Measurements from ENCODE around the gene CRHR1.

The CRHR1 gene

GRCh38 chr17:45836047-45837044 lies 52.2 kb downstream of the CRHR1 start:
- H3K4me1 ChIP-seq (ENCODE audit: control extremely low read depth in 1 of 4, control insufficient read depth in 4 of 4, insufficient read depth in 4 of 4, low read length in 3 of 4): no peaks in the 10 kb centered on the region
- CTCF ChIA-PET: interaction anchor here (0.6 to 2.6 kb wide), 8 partner anchors 9 to 196 kb away, joined by 3 to 13 read pairs (median 4); no protein-coding TSS in a partner anchor
- no peak for DNase-seq
- no peaks in the 10 kb centered on the region for H3K27me3 ChIP-seq (replicated peaks in 2 of 5; ENCODE audit: control insufficient read depth in 4 of 5, insufficient read depth in 5 of 5, low read length in 4 of 5)
- no peaks in the 10 kb centered on the region for H3K9me3 ChIP-seq (ENCODE audit: control extremely low read depth in 1 of 5, control insufficient read depth in 4 of 5, insufficient read depth in 2 of 5, low read depth in 1 of 5, low read length in 4 of 5)
- H3K4me3 ChIP-seq (ENCODE audit: control insufficient read depth in 1 of 7, extremely low read depth in 1 of 7, insufficient read depth in 4 of 7, low read depth in 2 of 7, low read length in 6 of 7): no peak overlapping the region
- no peak overlapping the region for H3K27ac ChIP-seq (ENCODE audit: insufficient read depth in 1 of 2, low read depth in 1 of 2, low read length in 2 of 2, poor library complexity in 1 of 2, severe bottlenecking in 2 of 2)
- POLR2A ChIA-PET: no interaction called here
- 86% methylated on average over 16 of the region's 20 CpGs for WGBS (ENCODE audit: insufficient coverage)
- no peaks in the 10 kb centered on the region for H3K36me3 ChIP-seq (ENCODE audit: control insufficient read depth in 4 of 4, insufficient read depth in 4 of 4, low read length in 3 of 4)

GRCh38 chr17:45837187-45837586 lies 53.1 kb downstream of the CRHR1 start:
- Histone ChIP-seq H3K27ac (ENCODE audit: insufficient read depth in 1 of 2, low read depth in 1 of 2, low read length in 2 of 2, poor library complexity in 1 of 2, severe bottlenecking in 2 of 2) (no peak overlapping the region), H3K4me1 (ENCODE audit: control extremely low read depth in 1 of 4, control insufficient read depth in 4 of 4, insufficient read depth in 4 of 4, low read length in 3 of 4) (peaks cover 0 to 3% (median 0%) of the 10 kb centered on the region in 4 experiments), H3K27me3 (replicated peaks in 2 of 5; ENCODE audit: control insufficient read depth in 4 of 5, insufficient read depth in 5 of 5, low read length in 4 of 5) (no peaks in the 10 kb centered on the region), H3K9me3 (ENCODE audit: control extremely low read depth in 1 of 5, control insufficient read depth in 4 of 5, insufficient read depth in 2 of 5, low read depth in 1 of 5, low read length in 4 of 5) (no peaks in the 10 kb centered on the region), H3K4me3 (ENCODE audit: control insufficient read depth in 1 of 7, extremely low read depth in 1 of 7, insufficient read depth in 4 of 7, low read depth in 2 of 7, low read length in 6 of 7) (no peak overlapping the region), H3K36me3 (ENCODE audit: control insufficient read depth in 4 of 4, insufficient read depth in 4 of 4, low read length in 3 of 4) (no peaks in the 10 kb centered on the region)
- CTCF ChIA-PET: interaction anchor here (1.0 to 3.7 kb wide), 6 partner anchors 10 to 197 kb away, joined by 3 to 14 read pairs (median 4); no protein-coding TSS in a partner anchor
- WGBS (ENCODE audit: insufficient coverage): 71% methylated on average over 9 of the region's 10 CpGs
- POLR2A ChIA-PET: no interaction called here
- DNase-seq: no peak

- POLR2A ChIA-PET: no interaction called here
- H3K36me3 ChIP-seq (ENCODE audit: control insufficient read depth in 4 of 4, insufficient read depth in 4 of 4, low read length in 3 of 4): no peaks in the 10 kb centered on the region
- CTCF ChIA-PET: interaction anchor here (1.0 to 3.7 kb wide), 4 partner anchors 10 to 197 kb away, joined by 3 to 14 read pairs (median 5); no protein-coding TSS in a partner anchor
- no peak for DNase-seq
- H3K4me1 ChIP-seq (ENCODE audit: control extremely low read depth in 1 of 4, control insufficient read depth in 4 of 4, insufficient read depth in 4 of 4, low read length in 3 of 4): peaks cover 0 to 3% (median 0%) of the 10 kb centered on the region in 4 experiments
- no peaks in the 10 kb centered on the region for H3K27me3 ChIP-seq (replicated peaks in 2 of 5; ENCODE audit: control insufficient read depth in 4 of 5, insufficient read depth in 5 of 5, low read length in 4 of 5)
- H3K9me3 ChIP-seq (ENCODE audit: control extremely low read depth in 1 of 5, control insufficient read depth in 4 of 5, insufficient read depth in 2 of 5, low read depth in 1 of 5, low read length in 4 of 5): no peaks in the 10 kb centered on the region
- 96% methylated on average over 9 of the region's 9 CpGs for WGBS (ENCODE audit: insufficient coverage)
- no peak overlapping the region for H3K4me3 ChIP-seq (ENCODE audit: control insufficient read depth in 1 of 7, extremely low read depth in 1 of 7, insufficient read depth in 4 of 7, low read depth in 2 of 7, low read length in 6 of 7)
- no peak overlapping the region for H3K27ac ChIP-seq (ENCODE audit: insufficient read depth in 1 of 2, low read depth in 1 of 2, low read length in 2 of 2, poor library complexity in 1 of 2, severe bottlenecking in 2 of 2)
Observed at GRCh38 chr17:45837603-45838002, 53.5 kb downstream of the CRHR1 start.

- 93% methylated on average over 8 of the region's 8 CpGs for whole genome bisulfite sequencing (ENCODE audit: insufficient coverage)
- POLR2A ChIA-PET: no interaction called here
Observed at GRCh38 chr17:45838751-45839295, 54.7 kb downstream of the CRHR1 start.

GRCh38 chr17:45839442-45839841 lies 55.3 kb downstream of the CRHR1 start:
- Histone ChIP-seq H3K4me3 (ENCODE audit: control insufficient read depth in 1 of 7, extremely low read depth in 1 of 7, insufficient read depth in 4 of 7, low read depth in 2 of 7, low read length in 6 of 7) (no peak overlapping the region), H3K4me1 (ENCODE audit: control extremely low read depth in 1 of 4, control insufficient read depth in 4 of 4, insufficient read depth in 4 of 4, low read length in 3 of 4) (peaks cover 0 to 3% (median 0%) of the 10 kb centered on the region in 4 experiments), H3K27ac (ENCODE audit: insufficient read depth in 1 of 2, low read depth in 1 of 2, low read length in 2 of 2, poor library complexity in 1 of 2, severe bottlenecking in 2 of 2) (no peak overlapping the region), H3K9me3 (ENCODE audit: control extremely low read depth in 1 of 5, control insufficient read depth in 4 of 5, insufficient read depth in 2 of 5, low read depth in 1 of 5, low read length in 4 of 5) (no peaks in the 10 kb centered on the region), H3K27me3 (replicated peaks in 2 of 5; ENCODE audit: control insufficient read depth in 4 of 5, insufficient read depth in 5 of 5, low read length in 4 of 5) (no peaks in the 10 kb centered on the region), H3K36me3 (ENCODE audit: control insufficient read depth in 4 of 4, insufficient read depth in 4 of 4, low read length in 3 of 4) (no peaks in the 10 kb centered on the region)
- ChIA-PET POLR2A (no interaction called here), CTCF (interaction anchor here (1.1 to 3.7 kb wide), 3 partner anchors 8 to 199 kb away, joined by 3 to 14 read pairs (median 3); partner anchors contain the start of gene CRHR1)
- WGBS (ENCODE audit: insufficient coverage): 88% methylated on average over 4 of the region's 4 CpGs
- DNase-seq: no peak

More at GRCh38 chr17:45838751-45839295, 54.7 kb downstream of the CRHR1 start:
- CTCF ChIA-PET: interaction anchor here (1.2 to 3.7 kb wide), 2 partner anchors 55 to 198 kb away, joined by 3 to 14 read pairs; partner anchors contain the start of gene CRHR1
- Histone ChIP-seq H3K4me3 (ENCODE audit: control insufficient read depth in 1 of 7, extremely low read depth in 1 of 7, insufficient read depth in 4 of 7, low read depth in 2 of 7, low read length in 6 of 7) (no peak overlapping the region), H3K27ac (ENCODE audit: insufficient read depth in 1 of 2, low read depth in 1 of 2, low read length in 2 of 2, poor library complexity in 1 of 2, severe bottlenecking in 2 of 2) (no peak overlapping the region), H3K36me3 (ENCODE audit: control insufficient read depth in 4 of 4, insufficient read depth in 4 of 4, low read length in 3 of 4) (no peaks in the 10 kb centered on the region), H3K27me3 (replicated peaks in 2 of 5; ENCODE audit: control insufficient read depth in 4 of 5, insufficient read depth in 5 of 5, low read length in 4 of 5) (no peaks in the 10 kb centered on the region), H3K4me1 (ENCODE audit: control extremely low read depth in 1 of 4, control insufficient read depth in 4 of 4, insufficient read depth in 4 of 4, low read length in 3 of 4) (peaks cover 0 to 3% (median 0%) of the 10 kb centered on the region in 4 experiments), H3K9me3 (ENCODE audit: control extremely low read depth in 1 of 5, control insufficient read depth in 4 of 5, insufficient read depth in 2 of 5, low read depth in 1 of 5, low read length in 4 of 5) (no peaks in the 10 kb centered on the region)
- DNase-seq: no peak

GRCh38 chr17:45841186-45841585 lies 57.1 kb downstream of the CRHR1 start:
- no peak for DNase-seq
- Histone ChIP-seq H3K36me3 (ENCODE audit: control insufficient read depth in 4 of 4, insufficient read depth in 4 of 4, low read length in 3 of 4) (no peaks in the 10 kb centered on the region), H3K27me3 (replicated peaks in 2 of 5; ENCODE audit: control insufficient read depth in 4 of 5, insufficient read depth in 5 of 5, low read length in 4 of 5) (no peaks in the 10 kb centered on the region), H3K4me1 (ENCODE audit: control extremely low read depth in 1 of 4, control insufficient read depth in 4 of 4, insufficient read depth in 4 of 4, low read length in 3 of 4) (peaks cover 0 to 3% (median 0%) of the 10 kb centered on the region in 4 experiments), H3K9me3 (ENCODE audit: control extremely low read depth in 1 of 5, control insufficient read depth in 4 of 5, insufficient read depth in 2 of 5, low read depth in 1 of 5, low read length in 4 of 5) (no peaks in the 10 kb centered on the region), H3K4me3 (ENCODE audit: control insufficient read depth in 1 of 7, extremely low read depth in 1 of 7, insufficient read depth in 4 of 7, low read depth in 2 of 7, low read length in 6 of 7) (no peak overlapping the region), H3K27ac (ENCODE audit: insufficient read depth in 1 of 2, low read depth in 1 of 2, low read length in 2 of 2, poor library complexity in 1 of 2, severe bottlenecking in 2 of 2) (no peak overlapping the region)
- ChIA-PET POLR2A (interaction anchor here (0.6 kb wide), 1 partner anchor 499 kb away, joined by 3 read pairs; no protein-coding TSS in a partner anchor), CTCF (no interaction called here)
- WGBS (ENCODE audit: insufficient coverage): 96% methylated on average over 9 of the region's 9 CpGs

All from common myeloid progenitor, CD34-positive (primary cell).